ENCODE measurements around the gene ZKSCAN4.

ZKSCAN4 gene

DNA sequence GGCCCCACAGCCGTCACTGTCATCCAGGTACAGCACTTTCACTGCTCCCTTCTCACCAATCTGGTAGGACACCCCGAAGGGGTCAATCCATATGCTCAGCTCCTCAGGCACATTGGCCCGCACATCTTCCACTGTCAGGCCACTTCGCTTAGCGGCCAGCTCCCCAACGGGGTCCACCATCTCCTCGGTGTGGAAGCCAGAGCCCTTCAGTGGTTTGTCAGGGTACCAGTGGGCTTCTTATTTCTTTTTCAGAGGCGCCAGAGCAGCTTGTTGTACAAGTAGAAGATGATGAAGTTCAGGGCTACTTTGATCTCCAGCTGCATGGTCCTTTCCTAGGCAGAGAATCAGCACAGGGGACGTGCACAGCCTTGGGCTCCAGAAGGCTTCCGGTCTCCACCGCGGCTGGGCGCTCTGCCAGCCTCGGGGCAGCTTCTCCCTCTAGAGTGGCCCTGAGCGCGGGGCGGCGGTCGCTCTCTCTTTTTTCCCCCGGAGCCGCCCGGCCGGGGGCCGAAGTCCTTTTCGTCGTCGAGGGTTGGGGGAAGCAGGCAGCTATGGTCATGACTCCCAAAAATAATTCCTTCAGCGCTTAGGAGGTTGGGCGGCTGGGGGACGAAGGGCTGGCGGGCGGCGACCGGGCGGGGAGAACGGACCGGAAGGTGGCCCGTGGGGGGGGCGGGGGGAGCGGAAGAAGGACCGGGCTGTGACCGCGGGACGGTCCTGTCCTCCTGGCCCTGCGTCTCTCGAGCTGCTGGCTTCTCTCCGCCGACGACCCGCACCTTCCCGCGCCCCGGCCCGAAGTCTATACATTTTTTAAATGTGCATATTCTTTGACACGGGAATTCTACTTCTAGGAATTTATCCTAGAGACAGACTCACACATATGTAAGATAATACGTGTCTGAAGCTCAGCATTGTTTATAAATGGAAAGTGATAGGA lies 33.5 kb downstream of the ZKSCAN4 start:
- TF ChIP-seq CTCF (conservative IDR thresholded peaks at IDR 0.05; ENCODE audit: low read depth, low read length), result no peak
- peak overlapping the region; percentile 60 for H3K4me3 ChIP-seq (ENCODE audit: low read length)
- no peak for DNase-seq (ENCODE audit: low read depth)

- no peak overlapping the region for H3K4me3 ChIP-seq (ENCODE audit: low read length)
- no peak for TF ChIP-seq CTCF (conservative IDR thresholded peaks at IDR 0.05; ENCODE audit: low read depth, low read length)
- no peak for DNase-seq (ENCODE audit: low read depth)
Measured at GRCh38 chr6:28217890-28218289, 34.2 kb downstream of the ZKSCAN4 start.

GRCh38 chr6:28215425-28215824 lies 36.6 kb downstream of the ZKSCAN4 start:
- TF ChIP-seq CTCF (conservative IDR thresholded peaks at IDR 0.05; ENCODE audit: low read depth, low read length), result no peak
- H3K4me3 ChIP-seq (ENCODE audit: low read length), result peak overlapping the region; percentile 10
- no peak for DNase-seq (ENCODE audit: low read depth)

DNA sequence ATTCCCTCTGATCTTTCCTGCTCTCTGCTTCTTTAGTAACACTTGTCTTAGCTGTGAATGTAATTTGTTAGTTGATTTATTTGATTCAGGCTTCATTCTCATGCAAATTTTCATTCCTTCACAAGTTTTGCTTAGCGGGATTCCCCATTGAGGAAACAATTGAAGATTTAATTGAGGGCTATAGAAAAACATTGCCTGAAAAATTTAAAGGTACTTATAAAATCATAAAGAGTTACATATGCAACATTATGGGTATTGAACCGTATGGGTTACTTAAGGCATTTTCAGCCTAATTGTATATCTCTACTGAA lies 38.9 kb downstream of the ZKSCAN4 start:
- no peak for TF ChIP-seq CTCF (conservative IDR thresholded peaks at IDR 0.05; ENCODE audit: low read depth, low read length)
- DNase-seq (ENCODE audit: low read depth), result no peak
- peak overlapping the region; percentile 67 for H3K4me3 ChIP-seq (ENCODE audit: low read length)

DNA sequence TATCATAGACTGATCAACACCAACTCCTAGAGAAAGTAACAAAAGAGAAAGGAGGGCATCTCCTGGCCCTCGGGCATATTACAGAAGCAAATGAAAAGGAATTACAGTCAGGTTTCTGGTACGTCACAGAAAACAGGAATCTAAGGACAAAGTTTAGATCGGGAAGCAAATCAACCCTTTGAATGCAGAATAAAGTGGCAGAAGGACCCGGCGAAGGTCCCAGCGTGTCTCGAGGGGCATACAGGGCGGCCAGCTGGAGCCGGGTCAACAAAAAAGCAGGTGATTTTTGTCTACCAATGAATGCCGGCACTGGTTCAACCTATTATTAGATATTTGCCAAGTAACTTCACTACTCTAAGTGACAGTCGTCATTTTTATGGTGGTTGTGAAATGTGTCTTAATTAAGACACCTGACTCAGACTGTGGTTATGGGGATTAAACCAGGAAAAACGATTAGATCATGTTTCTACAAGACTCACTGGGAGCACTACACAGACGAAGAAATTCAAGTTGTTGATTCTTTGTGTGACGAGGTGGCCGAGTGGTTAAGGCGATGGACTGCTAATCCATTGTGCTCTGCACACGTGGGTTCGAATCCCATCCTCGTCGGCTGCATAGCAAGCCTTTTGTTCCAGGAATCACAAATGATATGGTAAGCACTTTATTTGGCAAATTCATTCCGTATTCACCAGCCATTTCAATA lies 39.4 kb downstream of the ZKSCAN4 start:
- peak overlapping the region; percentile 67 for H3K4me3 ChIP-seq (ENCODE audit: low read length)
- DNase-seq (ENCODE audit: low read depth), result peak; percentile 87
- TF ChIP-seq CTCF (conservative IDR thresholded peaks at IDR 0.05; ENCODE audit: low read depth, low read length), result peak; percentile 10

- no peak for DNase-seq (ENCODE audit: low read depth)
- TF ChIP-seq CTCF (conservative IDR thresholded peaks at IDR 0.05; ENCODE audit: low read depth, low read length), result no peak
- H3K4me3 ChIP-seq (ENCODE audit: low read length), result peak overlapping the region; percentile 67
Measured at GRCh38 chr6:28211840-28212509, 40.1 kb downstream of the ZKSCAN4 start.

Measured in retinal pigment epithelial cell (primary cell).